SU-DHL-6 (cell line): ENCODE measurements around the gene RNF111.

Experiments
- EZH2phosphoT487 ChIP-seq: fragments of 200-600 bp; sonication (generic), shearing (Covaris generic); conservative IDR thresholded peaks from 2 replicates; pipeline ENCODE4 v1.6.1; 2018; ENCODE audit warnings: mild to moderate bottlenecking, antibody characterized with exemption, low read length, moderate library complexity, mixed read lengths
- TF ChIP-seq, protein P1 (sequence below): fragments of 200-600 bp; sonication (generic); IDR thresholded peaks from one replicate; pipeline ENCODE4 v1.5.1; 2017; ENCODE audit warnings: antibody characterized with exemption, mild to moderate bottlenecking, low read length, moderate library complexity; ENCODE audit not compliant: insufficient read depth, poor library complexity, severe bottlenecking

DNA sequence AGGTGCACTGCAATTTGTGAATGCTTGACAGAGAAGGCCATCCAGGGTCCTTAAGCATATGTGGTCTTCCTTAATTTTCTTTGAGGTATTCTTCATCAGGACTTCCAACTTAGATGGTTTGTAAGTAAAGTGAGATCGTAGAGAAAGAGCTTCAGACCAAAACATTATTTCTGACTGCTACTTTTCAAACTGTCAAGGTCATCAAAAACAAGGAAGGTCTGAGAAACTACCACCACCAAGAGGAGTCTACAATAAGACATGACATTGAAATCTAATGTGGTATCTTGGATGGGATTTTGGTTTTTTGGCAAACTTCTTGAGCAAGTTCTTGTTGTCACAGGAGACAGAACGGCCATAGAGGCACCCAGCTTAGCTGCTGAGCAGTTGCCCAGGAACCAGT lies 20.0 kb upstream of the RNF111 start:
- TF ChIP-seq, protein P1, sequence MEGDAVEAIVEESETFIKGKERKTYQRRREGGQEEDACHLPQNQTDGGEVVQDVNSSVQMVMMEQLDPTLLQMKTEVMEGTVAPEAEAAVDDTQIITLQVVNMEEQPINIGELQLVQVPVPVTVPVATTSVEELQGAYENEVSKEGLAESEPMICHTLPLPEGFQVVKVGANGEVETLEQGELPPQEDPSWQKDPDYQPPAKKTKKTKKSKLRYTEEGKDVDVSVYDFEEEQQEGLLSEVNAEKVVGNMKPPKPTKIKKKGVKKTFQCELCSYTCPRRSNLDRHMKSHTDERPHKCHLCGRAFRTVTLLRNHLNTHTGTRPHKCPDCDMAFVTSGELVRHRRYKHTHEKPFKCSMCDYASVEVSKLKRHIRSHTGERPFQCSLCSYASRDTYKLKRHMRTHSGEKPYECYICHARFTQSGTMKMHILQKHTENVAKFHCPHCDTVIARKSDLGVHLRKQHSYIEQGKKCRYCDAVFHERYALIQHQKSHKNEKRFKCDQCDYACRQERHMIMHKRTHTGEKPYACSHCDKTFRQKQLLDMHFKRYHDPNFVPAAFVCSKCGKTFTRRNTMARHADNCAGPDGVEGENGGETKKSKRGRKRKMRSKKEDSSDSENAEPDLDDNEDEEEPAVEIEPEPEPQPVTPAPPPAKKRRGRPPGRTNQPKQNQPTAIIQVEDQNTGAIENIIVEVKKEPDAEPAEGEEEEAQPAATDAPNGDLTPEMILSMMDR: no peak
- TF ChIP-seq EZH2phosphoT487: no peak
